ENCODE data around the gene CALCR.
A peak's percentile ranks its signal among the peaks of the same experiment; 100 is the strongest.

The CALCR gene

DNA sequence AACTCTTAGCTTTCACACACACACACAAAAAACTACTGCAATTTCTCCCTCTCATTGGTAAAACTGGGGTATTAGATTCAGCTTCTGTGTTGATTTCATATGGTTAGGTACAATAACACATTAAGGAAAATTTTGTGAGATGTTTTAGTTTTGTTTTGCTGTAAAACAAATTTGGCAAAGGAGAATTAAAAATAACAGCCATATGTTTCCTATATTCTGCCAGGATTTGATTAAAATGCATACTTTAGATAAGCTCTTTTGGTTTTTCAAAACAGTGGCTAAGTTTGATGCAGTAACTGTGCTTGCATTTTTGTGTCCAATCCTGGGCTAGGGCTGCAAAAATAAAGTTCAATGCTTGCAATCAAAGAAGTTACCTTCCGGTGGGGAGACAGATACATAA is 126.3 kb downstream of the CALCR start:
- DNase-seq (ENCODE audit: low read depth) = no peak

- no peak for DNase-seq (ENCODE audit: low read depth)
These were observed 127.0 kb downstream of the CALCR start for GRCh38 chr7:93447509-93447908.

DNA sequence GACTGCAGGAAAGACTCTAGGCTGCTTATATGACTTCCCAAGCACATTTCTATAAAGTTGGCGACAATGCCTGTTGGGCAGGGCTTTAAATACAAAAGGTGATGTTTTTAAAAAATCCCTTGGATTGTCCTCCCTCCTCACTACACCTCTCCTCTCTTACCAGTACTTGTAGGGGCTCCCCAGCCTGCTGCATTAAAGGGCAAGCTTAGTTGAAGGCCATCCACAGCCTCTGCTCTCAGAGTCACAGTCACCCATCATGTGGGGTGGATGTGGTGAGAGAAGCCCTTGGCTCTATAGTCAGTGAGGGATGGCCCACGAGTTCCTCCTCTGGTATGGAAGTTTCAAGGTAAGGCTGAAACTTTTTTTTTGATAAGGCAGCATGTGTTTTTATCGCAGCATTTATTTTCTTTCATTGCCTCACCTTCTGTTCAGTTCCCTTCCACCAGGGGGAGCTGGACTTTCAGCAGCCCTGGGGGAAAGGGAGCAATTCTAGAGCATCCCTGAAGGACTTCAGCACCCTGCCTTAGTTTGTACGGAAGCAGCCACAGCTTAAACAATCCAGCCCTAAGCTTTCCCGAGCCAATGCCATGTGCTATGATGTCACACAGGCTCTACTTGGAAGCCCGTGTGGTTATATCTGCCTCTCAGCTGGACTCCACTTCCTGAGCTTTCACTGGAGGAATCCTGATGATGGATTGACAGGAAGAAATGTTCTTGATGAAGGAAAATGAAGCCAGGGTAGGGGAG is 131.9 kb downstream of the CALCR start:
- peak; percentile 31 for DNase-seq (ENCODE audit: low read depth)

- no peak for DNase-seq (ENCODE audit: low read depth)
These were observed 138.7 kb downstream of the CALCR start for GRCh38 chr7:93435791-93436190.

DNA sequence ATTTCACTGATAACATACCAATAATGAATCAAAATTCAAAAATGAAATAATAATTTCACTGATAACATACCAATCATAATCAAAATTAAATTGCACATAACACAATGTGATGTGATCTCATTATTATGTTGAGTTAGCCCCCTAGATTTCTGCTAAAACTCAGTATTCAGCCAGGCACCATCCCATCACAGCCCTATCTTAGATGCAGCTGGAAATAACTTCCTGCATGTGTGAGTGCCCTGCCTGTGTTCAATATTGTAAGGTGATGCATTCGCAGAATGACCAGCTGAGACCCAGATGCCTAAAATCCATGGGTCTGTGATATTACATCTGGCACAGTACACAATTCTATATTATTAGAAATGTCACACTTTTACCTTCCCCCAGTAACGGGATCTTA is 142.4 kb downstream of the CALCR start:
- DNase-seq (ENCODE audit: low read depth) = no peak

DNA sequence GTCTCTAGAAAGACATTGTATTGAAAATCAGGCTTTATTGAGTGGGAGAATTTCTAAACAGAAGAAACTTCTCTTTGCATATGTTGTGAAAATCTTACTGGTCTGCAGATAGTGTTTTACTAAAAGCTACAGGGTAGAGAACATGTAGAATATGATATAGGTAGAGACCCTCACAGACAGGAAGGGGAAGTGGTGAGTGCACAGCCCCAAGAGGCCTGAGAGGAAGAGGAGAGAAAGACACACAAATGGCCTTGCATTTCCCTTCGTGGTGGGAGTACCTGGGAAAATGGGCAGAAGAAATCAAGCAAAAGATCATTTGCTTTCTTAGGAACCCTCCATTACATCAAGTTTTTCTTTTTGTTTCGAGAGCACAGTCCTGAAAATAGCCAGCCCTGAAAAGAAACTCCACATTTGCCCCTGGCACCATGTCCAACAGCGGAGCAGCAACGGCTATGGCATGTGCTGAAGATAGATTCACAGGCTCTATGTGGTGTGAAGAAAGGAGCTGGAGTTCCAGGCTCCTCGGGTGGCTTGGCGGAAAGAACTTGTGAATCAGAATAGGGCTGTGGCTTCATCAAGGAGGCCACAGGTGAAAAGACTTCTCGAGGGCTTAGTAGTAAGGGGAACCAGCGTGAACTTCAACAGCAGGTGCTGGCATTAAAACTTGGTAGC is 143.5 kb downstream of the CALCR start:
- no peak for DNase-seq (ENCODE audit: low read depth)

- DNase-seq (ENCODE audit: low read depth) = no peak
These were observed 145.0 kb downstream of the CALCR start for GRCh38 chr7:93429563-93429962.

DNA sequence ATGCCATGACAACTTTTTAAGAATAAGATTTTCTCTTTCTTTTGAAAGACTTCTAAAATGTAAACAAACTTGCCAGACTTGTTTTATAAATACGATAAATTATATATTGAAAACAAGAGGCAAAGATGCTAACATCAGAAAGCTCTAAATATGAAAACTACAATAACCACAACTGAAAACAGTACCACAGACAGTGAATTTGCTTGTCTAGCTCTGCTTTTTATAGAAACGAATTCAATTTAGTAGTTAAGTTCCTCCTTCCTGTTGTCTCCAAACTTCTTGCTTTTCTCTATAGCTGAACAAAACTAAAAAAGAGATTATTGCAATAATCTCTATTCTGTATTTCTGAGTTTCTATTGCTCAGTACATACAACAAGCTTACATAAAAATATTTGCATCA is 147.4 kb downstream of the CALCR start:
- DNase-seq (ENCODE audit: low read depth) = no peak

DNA sequence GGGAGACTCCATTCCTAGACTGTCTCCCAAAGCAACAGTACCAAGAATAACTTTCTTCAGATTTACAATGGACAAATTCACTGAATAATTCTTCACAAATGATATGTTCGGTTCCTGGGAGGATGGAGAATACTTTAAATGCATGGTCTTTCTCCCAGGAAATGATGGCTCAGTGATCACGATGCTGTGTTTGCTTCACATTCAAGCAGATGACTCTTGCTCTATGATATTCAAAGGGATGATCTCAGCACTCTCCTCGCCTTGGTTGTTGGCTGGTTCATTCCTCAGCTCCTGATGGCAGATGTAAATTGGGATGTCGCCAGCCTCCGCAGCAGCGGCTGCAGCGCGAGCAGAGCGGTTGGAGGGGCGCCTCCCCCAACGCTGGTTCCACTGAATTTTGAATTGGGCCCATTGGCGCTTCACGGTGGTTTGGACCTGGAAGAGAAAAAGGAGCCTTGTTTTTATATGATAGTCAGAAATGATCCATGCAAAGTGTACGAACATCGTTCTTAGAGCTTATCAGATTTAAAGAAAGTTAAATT is 148.3 kb downstream of the CALCR start:
- no peak for DNase-seq (ENCODE audit: low read depth)

DNA sequence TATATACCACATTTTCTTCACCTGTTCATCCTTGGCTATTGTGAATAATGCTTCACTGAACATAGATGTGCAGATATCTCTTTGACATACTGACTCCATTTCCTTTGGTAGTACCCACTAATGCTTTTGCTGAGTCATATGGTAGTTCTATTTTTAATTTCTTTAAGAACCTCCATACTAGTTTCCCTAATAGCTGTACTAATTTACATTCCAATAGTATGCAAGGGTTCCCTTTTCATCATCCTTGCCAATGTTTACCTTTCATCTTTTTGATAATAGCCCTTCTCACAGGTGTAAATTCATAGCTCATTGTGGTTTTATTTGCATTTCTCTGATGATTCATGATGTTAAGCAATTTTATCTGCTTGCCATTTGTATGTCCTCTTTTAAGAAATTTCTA is 159.9 kb downstream of the CALCR start:
- no peak for DNase-seq (ENCODE audit: low read depth)

- DNase-seq (ENCODE audit: low read depth) = no peak
These were observed 165.2 kb downstream of the CALCR start for GRCh38 chr7:93409324-93409723.

- DNase-seq (ENCODE audit: low read depth) = no peak
These were observed 167.3 kb downstream of the CALCR start for GRCh38 chr7:93407239-93407638.

DNA sequence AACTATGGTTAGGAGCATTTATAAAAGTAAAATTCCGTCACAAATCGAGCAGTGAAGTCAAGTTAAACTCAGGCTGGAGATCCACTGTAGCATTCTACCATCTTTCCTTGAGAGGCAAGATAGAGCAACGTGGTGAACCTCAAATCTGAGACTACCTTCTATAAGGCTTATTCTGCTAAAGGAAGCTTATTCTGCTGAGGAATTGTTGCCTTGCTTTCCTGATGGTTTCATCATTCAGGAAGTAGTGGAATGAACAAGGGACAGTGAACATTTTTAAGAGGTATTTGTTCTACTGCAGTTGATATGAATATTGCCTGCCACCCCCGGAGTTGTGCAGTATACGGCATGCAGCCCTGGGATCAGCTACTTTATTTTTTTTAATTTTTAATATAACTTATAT is 171.6 kb downstream of the CALCR start:
- DNase-seq (ENCODE audit: low read depth) = no peak

DNA sequence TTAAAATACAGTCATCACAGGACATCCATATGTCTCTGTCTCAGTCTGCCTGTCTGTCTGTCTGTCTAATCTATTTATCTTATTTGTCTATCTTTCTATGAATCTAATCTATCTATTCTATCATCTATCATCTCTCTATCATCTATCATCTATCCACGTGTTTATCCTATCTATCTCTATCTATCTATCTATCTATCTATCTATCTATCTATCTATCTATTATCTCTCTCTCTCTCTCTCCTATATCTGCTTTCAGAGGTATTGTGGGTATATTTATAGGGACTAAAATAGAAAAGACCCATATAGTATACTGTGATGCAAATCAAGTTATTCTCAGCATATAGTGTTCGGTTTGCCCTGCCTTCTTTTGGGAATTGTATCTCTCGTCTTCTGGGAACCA is 174.9 kb downstream of the CALCR start:
- no peak for DNase-seq (ENCODE audit: low read depth)

- DNase-seq (ENCODE audit: low read depth) = no peak
These were observed 181.5 kb downstream of the CALCR start for GRCh38 chr7:93392984-93393383.

GRCh38 chr7:93390660-93391059 is 183.9 kb downstream of the CALCR start:
- no peak for DNase-seq (ENCODE audit: low read depth)

GRCh38 chr7:93382362-93382761 is 192.2 kb downstream of the CALCR start:
- DNase-seq (ENCODE audit: low read depth) = peak; percentile 3

GRCh38 chr7:93378131-93378760 is 196.3 kb downstream of the CALCR start:
- no peak for DNase-seq (ENCODE audit: low read depth)

- no peak for DNase-seq (ENCODE audit: low read depth)
These were observed 198.9 kb downstream of the CALCR start for GRCh38 chr7:93375603-93376002.
